DMS53 (cell line): ENCODE results near the gene PDZRN3.

Experiments
- DNase-seq: peaks from one replicate; lab custom pipeline; 2025; lab: John Stamatoyannopoulos, UW

Gene PDZRN3

DNA sequence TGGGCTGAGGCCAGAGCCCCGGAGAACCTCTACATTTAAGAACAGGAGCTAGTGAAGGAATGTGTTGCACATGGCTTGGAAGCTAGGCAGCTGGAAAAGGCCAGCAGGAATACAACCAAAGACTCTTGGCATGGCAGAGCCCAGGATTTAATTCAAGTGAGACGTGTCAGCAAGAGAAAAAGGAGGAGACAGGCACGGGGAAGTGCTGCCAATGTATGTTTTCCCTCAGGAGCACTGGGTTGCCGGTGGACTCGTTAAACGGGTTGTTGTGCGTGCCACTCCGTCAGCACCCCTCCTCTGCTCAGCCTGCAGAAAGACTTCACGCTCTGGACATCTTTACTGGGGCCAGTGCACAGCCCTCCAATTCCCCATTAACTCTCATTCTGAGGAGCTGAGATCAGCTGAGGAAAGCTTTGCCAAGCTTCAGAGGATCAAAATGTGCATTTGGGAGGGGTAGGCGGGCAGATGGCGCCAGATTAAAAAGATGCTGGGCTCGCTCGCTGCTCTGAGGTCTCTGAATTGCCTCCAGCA is 103.7 kb downstream of the PDZRN3 start:
- no peak for DNase-seq

DNA sequence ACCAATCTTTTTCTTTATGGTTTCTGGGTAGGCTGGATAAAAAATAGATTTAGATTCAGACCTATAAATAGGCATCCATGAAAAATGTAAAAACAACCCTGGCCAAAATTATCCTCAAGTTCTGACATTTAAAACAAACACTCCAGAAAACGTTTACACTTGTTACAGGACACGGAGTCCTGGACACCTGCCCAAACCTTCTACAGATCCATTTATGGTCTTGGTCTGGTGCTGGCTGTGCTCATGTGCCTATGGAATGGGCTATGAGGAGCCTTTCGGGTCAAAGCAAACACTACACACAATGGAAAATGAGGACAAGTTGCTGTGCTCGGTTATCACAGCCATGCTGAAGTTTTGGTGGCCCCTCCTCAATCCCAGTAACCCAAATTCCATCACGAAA is 108.1 kb downstream of the PDZRN3 start:
- DNase-seq = peak; percentile 55

DNA sequence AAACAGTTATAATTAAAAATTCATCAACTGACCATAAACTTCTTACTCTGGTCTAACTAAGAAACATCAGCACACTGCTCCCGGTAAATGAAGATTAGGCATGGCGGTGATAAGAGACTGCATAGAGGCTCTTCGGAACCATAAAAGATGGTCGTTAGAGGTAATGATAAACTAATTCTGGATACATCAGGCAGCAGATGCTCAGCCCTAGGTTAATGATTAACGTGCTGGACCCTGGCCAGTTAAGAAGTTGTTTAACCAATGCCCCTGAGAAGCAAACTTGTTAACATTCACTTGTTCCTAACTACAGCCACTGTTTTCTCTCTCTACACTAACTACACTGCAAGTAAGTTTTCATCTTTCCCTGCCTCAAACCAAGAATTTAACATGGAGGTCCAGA is 111.5 kb downstream of the PDZRN3 start:
- DNase-seq = peak; percentile 82

DNA sequence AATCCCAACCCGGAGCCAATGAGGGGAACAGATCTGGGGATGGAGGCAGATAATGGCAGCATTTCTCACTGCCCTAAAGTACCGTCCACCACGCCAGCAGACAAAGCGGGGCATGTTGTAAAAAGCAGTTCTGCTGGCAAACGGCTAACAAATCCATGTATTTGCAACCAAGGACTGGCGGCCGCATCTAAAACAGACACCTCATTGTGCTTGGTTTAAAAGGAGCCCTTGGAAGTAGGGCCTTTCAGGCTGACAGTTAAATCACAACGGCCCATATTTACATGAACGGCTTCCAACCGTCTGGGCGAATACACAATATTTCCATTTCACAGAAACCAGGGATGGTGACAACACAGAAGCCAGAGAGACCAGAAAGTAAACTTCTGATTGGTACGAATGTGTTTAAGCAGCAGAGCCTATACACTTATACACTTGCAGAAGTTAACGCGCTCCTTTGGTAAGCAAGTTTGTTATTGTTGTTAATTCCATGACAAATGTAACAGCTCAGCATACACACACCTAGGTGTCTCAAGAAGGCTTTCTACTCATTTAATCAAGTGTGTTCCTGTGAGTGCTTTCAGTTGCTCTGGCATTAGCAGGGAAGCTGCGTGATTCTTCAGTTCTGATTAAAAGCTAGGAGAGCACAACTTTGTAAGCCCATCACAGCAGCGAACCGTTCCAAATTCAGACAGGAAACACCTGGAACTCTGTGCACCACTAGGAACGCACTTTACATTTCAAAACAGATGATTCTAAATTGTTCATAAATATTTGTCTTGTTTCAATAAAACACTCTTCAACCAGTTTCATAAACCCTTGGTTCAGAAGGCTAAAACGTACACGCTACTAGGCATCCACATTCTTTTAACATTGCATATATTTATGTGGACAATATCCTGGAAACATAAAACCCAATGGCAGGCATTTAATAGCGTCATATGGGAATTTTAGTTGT is 112.9 kb downstream of the PDZRN3 start:
- peak; percentile 28 for DNase-seq

DNA sequence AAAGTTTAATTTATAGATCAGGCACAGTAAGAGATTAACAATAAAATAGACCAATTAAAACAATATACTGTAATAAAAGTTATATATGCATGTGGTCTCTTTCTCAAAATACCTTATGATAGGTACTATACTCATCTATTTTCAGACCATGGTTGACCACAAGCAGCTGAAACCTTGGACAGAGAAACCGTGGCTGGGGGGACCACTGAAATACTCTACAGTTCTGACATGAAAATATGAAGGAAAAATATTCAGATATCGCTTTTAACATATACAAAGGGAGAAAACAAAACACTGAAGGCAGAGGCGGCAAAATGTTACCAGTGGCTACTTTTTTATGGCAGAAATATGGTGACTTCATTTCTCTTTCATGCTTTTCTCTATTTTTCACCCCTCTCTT is 114.0 kb downstream of the PDZRN3 start:
- DNase-seq = no peak

DNA sequence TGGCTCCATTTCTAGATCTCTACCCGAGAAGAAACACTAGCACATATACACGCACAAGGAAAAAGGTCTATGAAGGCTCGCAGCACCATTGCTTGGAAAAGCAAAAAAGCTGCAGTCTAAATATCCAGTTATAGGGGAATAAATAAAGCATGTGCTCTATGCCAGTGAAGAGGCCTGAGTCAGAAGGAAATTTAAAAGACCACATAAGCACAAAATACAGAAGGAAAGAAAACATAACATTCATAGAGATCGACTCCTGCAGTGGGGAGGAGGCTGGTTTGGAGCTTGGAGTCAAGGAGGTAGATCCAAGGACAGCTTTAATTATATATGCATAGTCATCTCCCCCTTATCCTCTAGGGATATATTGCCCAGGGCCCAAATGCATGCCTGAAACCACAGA is 114.4 kb downstream of the PDZRN3 start:
- DNase-seq = no peak

DNA sequence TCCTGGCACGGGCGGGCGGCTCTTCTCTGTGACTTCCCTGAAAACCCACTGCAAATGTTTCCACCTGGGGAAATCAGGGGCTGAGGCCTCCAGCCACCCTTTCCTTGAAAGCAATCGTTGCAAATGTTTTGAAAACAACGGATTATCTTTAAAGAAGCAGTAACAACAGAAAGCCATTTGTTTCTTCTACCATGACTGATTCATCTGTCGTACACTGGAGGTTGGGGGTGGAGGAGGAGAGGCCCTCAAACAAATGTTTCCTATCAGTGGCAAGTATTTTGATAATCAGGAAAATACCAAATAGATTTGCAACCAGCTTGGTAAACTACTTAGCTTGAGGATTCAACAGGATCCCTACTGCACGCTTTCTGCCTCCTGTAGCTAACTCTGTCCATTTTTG is 114.9 kb downstream of the PDZRN3 start:
- DNase-seq = peak; percentile 10

DNA sequence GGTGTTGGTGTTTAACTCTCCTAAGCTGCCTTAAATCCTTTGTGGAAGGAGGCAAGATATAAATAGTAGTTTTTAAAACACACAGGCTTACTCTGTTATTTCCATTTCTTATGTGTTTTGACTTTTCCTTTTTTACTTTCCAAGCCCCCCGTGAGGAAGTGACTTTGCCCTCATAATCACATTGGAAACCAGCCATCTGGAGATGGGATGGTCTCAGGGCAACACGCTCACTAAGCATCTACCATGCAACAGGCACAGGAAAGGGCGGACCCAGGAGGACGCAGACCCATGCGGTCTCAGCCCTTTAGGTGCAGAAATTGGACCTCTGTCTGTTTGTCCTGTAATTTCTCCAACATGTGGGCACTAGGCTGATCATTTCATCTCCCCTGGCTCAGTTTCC is 115.7 kb downstream of the PDZRN3 start:
- no peak for DNase-seq

DNA sequence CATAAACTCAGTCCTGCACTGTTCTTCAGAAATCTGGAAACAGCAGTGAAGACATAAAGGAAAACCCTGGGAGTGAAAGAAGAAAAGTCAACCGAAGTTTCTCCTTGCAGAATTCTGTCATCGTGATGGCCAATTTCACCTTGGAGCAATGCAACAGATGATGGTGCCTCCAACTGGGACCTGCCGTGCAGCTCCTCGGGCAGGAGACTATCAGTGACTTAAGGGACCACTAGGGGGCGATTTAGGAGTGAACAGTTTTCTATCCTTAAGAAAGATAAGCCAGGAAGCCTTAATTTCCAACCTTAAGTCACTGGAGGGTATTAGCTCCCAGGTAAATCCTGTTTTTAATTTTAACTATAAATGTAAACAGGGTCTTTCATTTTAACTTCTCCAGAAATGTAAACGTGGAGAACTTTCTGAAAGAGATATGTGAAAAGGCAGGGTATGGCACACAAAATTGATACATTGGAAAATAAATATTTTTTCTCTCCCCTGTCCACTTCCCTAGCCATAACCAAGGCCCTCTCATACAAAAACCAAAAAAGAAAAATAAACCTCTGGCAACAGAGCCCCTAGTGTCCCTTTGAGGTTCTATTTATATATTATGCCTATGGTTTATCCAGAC is 116.3 kb downstream of the PDZRN3 start:
- peak; percentile 73 for DNase-seq

DNA sequence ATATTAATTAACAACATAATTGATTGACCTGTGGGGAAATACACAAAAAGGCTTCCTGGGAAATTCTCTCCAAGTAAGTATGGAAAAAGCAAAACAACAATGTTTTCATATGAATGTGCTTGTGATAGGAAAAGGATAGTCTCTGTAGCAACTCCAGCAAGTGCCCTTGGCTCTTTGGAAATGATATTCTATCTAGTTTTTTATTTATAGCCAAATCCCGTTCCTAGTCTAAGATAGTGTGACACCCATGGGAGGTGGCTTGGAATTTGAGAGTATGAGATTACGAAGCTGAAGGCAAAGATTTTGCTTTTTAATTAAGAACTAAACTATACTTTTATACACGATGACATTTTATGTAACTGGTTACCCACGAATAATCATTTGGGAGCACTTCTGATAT is 119.9 kb downstream of the PDZRN3 start:
- DNase-seq = peak; percentile 10

DNA sequence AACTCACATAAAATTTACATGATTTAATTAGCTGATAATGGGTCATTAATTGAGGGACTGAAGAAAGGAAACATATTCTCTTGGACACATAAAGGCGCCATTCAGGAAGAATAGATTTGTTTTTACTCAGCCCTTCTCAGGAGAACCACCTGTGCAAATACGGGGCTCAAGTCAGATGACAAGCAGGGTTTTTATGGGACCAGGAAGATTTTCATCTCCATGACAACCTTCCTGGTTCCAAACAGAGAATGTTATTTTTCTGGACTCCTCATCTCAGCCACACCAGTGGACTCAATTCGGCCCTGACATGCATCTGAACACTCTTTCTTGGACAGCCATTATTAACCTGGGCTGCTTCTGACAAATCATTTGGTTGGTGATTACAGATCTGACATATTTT is 120.5 kb downstream of the PDZRN3 start:
- DNase-seq = peak; percentile 89

DNA sequence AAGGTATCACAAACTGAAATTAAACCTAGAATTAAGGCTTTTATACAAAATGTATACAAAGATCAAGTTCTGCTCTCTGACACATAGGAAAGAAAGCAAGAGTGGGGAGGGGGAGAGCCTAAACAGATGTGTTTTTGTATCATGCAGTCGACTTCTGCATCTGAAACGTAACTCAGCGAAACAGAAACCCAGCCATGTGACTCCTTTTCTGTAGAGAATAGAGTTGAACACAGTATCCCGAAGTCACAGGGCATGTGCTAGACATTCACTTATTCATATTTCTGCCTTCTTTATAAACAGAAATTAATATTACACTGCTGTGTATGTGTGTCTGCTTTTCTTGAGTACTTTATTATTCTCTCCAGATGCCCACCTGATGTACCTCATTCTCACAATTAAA is 121.0 kb downstream of the PDZRN3 start:
- DNase-seq = peak; percentile 51

DNA sequence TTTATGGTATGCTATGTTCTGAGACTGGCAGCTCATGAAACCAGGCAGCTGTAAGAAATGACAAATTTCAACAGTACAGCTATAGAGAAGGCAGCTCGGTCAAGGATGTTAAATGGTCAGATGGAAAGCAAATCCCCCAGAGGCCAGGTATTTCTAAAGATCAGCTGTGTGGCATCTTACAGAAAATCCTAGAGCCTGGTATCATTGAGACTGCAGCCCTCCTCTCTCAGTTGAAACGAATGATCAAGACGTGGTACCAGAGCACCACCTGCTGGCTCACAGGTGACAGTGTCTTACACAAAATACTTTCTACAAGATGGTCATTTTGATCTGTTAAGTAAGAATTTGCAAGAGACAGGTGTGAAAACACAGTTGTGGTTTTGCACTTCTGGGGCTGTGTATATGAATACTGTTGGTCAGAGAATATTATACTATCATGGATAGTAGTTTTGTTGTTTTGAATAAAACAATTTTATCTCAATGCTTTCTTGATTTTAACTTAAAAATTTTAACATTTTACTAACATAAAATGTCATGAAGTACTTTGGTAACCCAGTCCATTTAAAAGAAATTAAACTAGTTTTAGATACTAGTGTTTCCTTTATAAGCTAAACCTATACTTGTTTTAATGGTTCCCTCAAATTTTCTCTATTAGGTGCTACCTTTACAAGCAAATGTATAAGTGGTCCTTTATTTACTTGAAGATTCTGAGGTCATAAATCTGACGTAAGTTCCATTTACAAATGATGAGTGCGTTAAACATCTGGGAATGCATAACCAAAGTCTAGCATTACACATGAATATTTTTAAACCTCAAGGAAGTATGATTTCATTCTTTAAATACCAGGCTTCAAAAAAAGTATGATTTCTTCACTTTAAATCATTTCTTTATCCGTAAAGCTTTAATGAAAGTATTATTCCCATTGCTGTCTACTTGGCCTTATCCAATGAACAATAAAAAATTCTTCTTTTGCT is 121.8 kb downstream of the PDZRN3 start:
- DNase-seq = peak; percentile 71

DNA sequence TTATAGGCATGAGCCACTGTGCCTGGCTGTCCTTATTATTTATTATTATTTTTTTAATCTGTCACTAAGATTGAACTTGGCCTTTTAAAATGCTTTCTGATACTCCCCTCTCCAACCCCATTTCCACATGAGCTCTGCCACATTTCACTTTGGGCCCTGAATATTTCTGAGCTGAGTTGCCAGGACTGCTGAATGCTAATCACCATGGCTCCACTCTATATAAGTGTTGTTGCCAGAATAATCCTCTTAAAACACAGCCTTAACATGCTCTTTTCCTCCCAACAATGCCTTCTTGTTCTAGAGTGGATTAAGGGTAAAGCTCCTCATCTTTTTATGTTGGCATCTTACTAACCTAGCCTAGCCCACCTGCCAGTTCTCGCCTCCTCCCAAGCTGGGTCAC is 124.4 kb downstream of the PDZRN3 start:
- DNase-seq = no peak

DNA sequence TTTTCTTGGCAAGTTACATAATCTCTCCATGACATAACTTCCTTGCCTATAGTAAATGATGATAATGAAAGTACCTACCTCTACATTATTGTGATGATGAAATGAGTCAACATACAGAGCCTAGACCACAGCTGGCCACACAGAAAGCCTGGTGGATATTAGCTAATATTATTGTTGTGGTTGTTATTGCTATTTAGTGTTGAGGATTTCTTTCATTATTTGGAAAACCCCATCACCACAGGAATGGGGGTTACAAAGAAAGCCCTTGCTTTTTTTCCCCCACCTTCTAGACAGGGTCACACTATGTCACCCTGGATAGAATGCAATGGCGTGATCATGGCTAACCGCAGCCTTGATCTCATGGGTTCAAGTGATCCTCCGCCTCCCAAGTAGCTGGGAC is 125.0 kb downstream of the PDZRN3 start:
- DNase-seq = no peak

DNA sequence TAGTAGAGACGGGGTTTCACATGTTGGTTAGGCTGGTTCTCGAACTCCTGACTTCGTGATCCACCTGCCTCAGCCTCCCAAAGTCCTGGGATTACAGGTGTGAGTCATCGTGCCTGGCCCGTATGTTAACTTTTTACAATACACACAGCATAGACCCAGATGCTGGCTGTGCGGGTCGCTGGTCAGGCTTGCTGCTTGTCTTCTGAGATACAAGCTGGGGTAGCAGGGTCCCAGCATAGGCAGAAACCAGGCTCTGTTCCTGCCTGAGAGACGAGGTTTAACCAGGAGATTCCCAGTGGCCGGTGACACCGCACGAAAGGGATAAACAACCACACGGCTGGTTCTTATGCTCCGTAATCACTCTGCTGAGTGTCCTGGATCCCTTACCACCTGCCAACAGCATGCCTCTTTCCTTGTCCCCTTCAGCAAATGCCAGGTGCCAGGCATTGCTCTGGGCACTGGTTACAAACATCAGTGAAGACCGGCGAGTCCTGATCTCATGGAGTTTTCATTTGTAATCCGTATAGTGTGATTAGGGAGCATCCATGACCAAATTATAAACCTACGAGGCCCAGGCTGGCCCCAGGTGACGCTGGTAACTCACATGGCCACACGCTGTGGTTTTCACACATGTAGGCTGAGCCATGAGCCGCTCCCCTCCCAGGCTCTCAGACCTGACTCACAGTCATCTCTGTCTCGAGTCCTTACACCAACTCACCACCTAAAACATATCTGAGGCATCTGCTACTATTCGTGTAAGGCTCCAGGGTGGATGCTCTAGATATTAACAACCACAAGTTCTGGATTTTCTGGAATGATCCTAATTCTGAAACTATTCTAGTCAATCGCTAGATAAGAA is 125.7 kb downstream of the PDZRN3 start:
- DNase-seq = no peak

DNA sequence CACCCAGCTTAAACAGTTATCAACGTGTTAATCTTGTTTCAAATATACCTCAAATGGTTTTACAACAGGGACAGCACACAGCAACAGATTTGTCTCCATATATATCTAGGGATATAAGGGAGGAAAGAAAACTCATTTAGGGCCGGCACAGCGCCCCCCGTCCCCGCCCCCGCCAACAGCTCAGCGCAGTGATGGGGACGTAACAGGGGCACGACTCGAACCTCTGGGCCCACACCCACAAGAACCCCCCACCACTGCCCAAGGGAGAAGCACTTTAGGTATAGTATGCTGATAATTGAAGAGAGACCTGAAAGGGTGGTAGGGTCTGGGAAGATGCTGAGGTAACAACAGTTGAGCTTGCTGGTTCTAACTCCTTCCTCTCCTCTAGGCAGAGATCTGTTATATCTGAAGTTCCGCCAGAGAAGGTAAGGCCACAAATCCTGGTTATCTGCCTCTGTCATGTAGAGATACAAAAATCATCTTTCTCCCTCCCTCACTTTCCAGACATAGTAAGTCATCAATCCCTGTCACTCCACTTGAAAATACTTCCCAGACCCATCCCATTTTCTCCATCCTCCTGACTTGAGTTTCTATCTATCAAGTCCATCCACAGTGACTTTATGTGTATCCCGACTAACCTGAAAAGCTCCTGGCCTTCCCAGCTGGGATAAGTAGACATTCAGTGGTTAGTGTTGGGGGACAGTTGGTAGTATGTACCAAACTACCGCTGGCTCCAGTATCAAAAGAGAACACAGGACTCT is 126.9 kb downstream of the PDZRN3 start:
- no peak for DNase-seq

DNA sequence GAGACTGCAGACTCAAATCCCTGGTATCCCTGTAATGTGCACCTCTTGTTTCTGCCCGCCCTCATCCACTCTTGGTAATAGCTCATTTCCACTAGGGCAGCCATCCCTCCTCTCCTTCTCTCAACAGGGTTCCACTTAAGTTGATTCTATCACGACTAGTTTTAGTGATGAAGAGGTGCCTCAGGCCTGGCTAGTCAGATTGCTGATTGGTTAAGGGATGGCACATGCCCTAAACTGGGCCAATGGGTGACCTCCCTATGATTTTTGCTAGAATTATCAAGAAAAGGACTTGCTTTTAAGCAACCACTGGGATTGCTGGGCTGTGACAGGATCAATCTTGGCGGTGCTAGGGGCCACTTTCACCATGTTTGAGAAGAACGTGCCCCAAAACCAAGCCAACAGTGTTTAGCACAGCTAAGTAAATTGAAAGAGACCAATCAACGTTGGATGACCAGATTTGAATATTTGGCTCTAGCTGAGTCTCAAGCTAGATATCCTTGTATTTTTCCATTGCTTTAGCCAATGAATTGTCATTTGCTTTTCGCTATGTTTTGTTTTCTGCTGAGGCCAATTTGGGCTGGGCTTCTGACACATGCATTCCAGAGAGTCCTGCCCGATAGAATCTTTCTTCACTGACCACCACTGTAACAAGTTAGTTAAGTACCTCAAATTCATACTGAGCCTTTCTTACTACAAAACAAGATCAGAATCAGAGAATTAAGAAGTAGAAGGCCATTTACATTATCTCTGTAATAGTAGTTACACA is 131.0 kb downstream of the PDZRN3 start:
- DNase-seq = no peak

DNA sequence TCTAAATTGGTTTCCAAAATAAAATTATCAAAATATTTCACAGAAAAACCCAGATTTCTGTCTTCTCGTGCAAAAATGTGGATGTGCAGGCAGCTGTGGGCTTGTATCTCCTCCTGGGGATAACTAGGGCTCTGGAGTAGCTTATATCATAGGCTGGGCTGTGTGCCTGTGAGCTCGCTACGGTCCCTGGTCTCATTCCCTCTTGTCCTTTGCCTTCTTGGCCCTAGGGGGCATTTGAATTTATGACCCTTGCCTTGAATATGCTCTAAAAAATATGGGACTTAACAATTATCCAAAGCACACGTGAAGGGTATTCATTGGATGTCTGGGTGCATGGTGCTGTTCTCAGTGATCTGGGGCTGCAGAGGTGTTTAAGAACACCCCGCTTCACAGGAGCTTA is 132.6 kb downstream of the PDZRN3 start:
- DNase-seq = no peak

DNA sequence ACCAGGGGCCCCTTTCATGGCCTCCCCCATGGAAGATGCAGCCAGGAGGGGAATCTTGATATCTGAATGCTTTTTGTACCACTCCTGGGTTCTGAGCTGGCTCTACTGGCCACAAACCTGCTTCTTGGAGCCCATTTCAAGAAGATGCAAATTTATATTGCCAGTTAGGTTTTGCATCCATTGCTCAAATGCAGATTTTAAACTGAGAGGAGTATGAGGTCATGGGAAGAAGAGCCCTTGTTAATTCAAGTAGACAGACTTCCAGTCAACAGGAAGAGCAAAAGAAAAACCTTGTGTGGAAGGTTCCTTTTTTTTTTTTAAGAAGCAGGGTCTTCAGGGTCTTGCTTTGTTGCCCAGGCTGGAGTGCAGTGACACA is 133.5 kb downstream of the PDZRN3 start:
- no peak for DNase-seq
